K562 (cell line): ENCODE data around the gene PNMA5. TPM values are rescaled to one million over a fixed set of nuclear protein-coding genes. Genes with fewer than 3 reads are reported as not detected.

ENCODE experiments used
- CHD1 ChIP-seq: fragments of 200-600 bp; sonication (generic); IDR thresholded peaks from one replicate; pipeline ENCODE4 v1.6.1; 2012; ENCODE audit warnings: mild to moderate bottlenecking, moderate library complexity, low read length, inconsistent platforms
- CREM ChIP-seq: IDR thresholded peaks from 2 replicates; pipeline ENCODE4 v1.6.1; 2014; ENCODE audit warnings: antibody characterized with exemption, low read depth
- DNMT1 ChIP-seq: fragments of 450-650 bp; IDR thresholded peaks from 2 replicates; pipeline ENCODE4 v1.6.1; 2016; ENCODE audit warnings: antibody characterized with exemption, mild to moderate bottlenecking
- GABPB1 ChIP-seq: sonication (generic); formaldehyde crosslinking; IDR thresholded peaks from 2 replicates; pipeline ENCODE4 v1.8.0; 2022; ENCODE audit warnings: mild to moderate bottlenecking, missing genetic modification reagents
- GTF2B ChIP-seq: IDR thresholded peaks from 2 replicates; pipeline ENCODE4 v1.6.1; 2011; ENCODE audit not compliant: insufficient read length; ENCODE audit errors: extremely low read depth
- HNRNPH1 ChIP-seq: fragments of 200-400 bp; formaldehyde crosslinking; optimal IDR thresholded peaks from 2 replicates; pipeline ENCODE3; 2017; ENCODE audit warnings: low read depth, mild to moderate bottlenecking, low read length, moderate library complexity
- KLF13 ChIP-seq: fragments of 450-650 bp; IDR thresholded peaks from 2 replicates; pipeline ENCODE4 v1.6.1; 2016; ENCODE audit warnings: missing genetic modification characterization, low read depth, mild to moderate bottlenecking, missing compliant biosample characterization, moderate library complexity, borderline replicate concordance
- MTA1 ChIP-seq: fragments of 450-650 bp; IDR thresholded peaks from 2 replicates; pipeline ENCODE4 v1.6.1; 2017; ENCODE audit warnings: borderline replicate concordance
- PCBP1 ChIP-seq: fragments of 200-400 bp; formaldehyde crosslinking; IDR thresholded peaks from 2 replicates; pipeline ENCODE4 v1.6.1; 2018; ENCODE audit warnings: mild to moderate bottlenecking, low read depth, low read length; ENCODE audit not compliant: poor library complexity, severe bottlenecking
- POU5F1 ChIP-seq: fragments of 150-350 bp; IDR thresholded peaks from 2 replicates; pipeline ENCODE4 v1.6.1; 2014; ENCODE audit warnings: borderline replicate concordance, low read length, low read depth, mild to moderate bottlenecking; ENCODE audit not compliant: partially characterized antibody
- PURB ChIP-seq: sonication (generic); formaldehyde crosslinking; IDR thresholded peaks from 2 replicates; pipeline ENCODE4 v1.9.0; 2021; ENCODE audit warnings: low read depth, mild to moderate bottlenecking, missing genetic modification reagents
- SMARCA4 ChIP-seq: fragments of 450-650 bp; IDR thresholded peaks from 2 replicates; pipeline ENCODE4 v1.6.1; 2016
- TCF7L2 ChIP-seq: fragments of 150-350 bp; IDR thresholded peaks from 2 replicates; pipeline ENCODE4 v1.6.1; 2016; ENCODE audit warnings: low read depth, mild to moderate bottlenecking, low read length, moderate library complexity
- THAP12 ChIP-seq: fragments of 250-450 bp; sonication (Bioruptor Pico); IDR thresholded peaks from 2 replicates; pipeline ENCODE4 v1.9.0; 2021; ENCODE audit warnings: mild to moderate bottlenecking, inconsistent platforms
- VEZF1 ChIP-seq: fragments of 200-800 bp; sonication (Bioruptor generic); IDR thresholded peaks from 2 replicates; pipeline ENCODE4 v1.6.1; 2017; ENCODE audit warnings: missing genetic modification characterization, missing compliant biosample characterization
- ZBED1 ChIP-seq: IDR thresholded peaks from 2 replicates; pipeline ENCODE4 v1.6.1; 2014
- ZNF280B ChIP-seq: fragments of 250-450 bp; sonication (Bioruptor Pico); IDR thresholded peaks from 2 replicates; pipeline ENCODE4 v1.5.1; 2021; ENCODE audit warnings: mild to moderate bottlenecking
- ZNF75A ChIP-seq: fragments of 450-650 bp; formaldehyde crosslinking; IDR thresholded peaks from 2 replicates; pipeline ENCODE4 v1.4.0; 2020; ENCODE audit warnings: mild to moderate bottlenecking
- polyA plus RNA-seq, 8 experiments: library from polyadenylated mRNA; depleted of rRNA in 4 of 8; stranded (reverse) in 5 of 8; unstranded in 3 of 8; fragments of >200 nt; fragmentation: Nextera tagmentation in 2 of 8; fragmentation: Illumina TruSeq in 1 of 8; extraction: Ambion mirVana in 2 of 8; extraction: Trizol in 1 of 8; gene quantifications; 2 replicates each; pipeline versions ENCODE4 v1.2.1 to v1.2.3, GENCODE V29; 2011 to 2014; ENCODE audit warnings: inconsistent platforms in 1 of 8, missing spikeins in 1 of 8
- total RNA-seq, 7 experiments: library from RNA; depleted of rRNA in 6 of 7; stranded (reverse); fragments of >200 nt in 6 of 7; fragmentation: Illumina TruSeq in 2 of 7; extraction: Trizol in 2 of 7; gene quantifications; 2 replicates each; pipeline versions ENCODE4 v1.2.1 to v1.2.3, GENCODE V29; 2011 to 2021; ENCODE audit warnings: low replicate concordance in 1 of 7

PNMA5 gene
- total and polyA plus RNA-seq, 9 of the 15 experiments (the other 6 are each of a cell fraction or from before 2014, with no cell fraction given): 0.03 to 0.20 (median 0.07) TPM; not detected in 3

- TF ChIP-seq ZBED1 (no peak), KLF13 (peak; percentile 22; the same call in 1 of the 2 replicates), GTF2B (no peak), VEZF1 (peak; percentile 52), POU5F1 (no peak), THAP12 (CRISPR knock-in tag) (no peak), PCBP1 (no peak), CHD1 (no peak), PURB (CRISPR knock-in tag) (no peak), CREM (peak; percentile 53), MTA1 (no peak), GABPB1 (CRISPR knock-in tag) (peak; percentile 54), ZNF280B (CRISPR knock-in tag) (no peak), HNRNPH1 (no peak), DNMT1 (no peak), ZNF75A (CRISPR knock-in tag) (no peak), TCF7L2 (no peak), SMARCA4 (no peak)
These were observed 35.1 kb downstream of the PNMA5 start (continued) for GRCh38 chrX:152958524-152959465.
